GM11168 (cell line): ENCODE measurements around the gene RGS5.
"Not testable (repeated sequence)": the region's sequence is repeated elsewhere in the genome, so short reads cannot be mapped to it uniquely, and the experiment has no call there.

Experiments used
- in situ Hi-C: fragments of 300-500 bp; cut with MboI; formaldehyde crosslinking; loops from one replicate; pipeline ENCODE4 v1.12.0; 2022; ENCODE audit warnings: low sequenced_read_pairs; ENCODE audit not compliant: unreplicated experiment

Gene RGS5

GRCh38 chr1:163202833-163203451, at the start of gene RGS5:
Gene RGS5 (minus strand): TSS chr1:163202916. CDS start chr1:163202835, 81 bp downstream.
- in situ Hi-C loops: no loop called here

- in situ Hi-C loops: no loop called here
Measured at GRCh38 chr1:163250382-163250974, 47.8 kb upstream of the RGS5 start.

- in situ Hi-C loops: no loop called here
Measured at GRCh38 chr1:163248064-163248463, 45.3 kb upstream of the RGS5 start.

GRCh38 chr1:163244648-163245047, 41.9 kb upstream of the RGS5 start:
- in situ Hi-C loops: not testable (repeated sequence)

- in situ Hi-C loops: no loop called here
Measured at GRCh38 chr1:163241746-163242145, 39.0 kb upstream of the RGS5 start.

- in situ Hi-C loops: no loop called here
Measured at GRCh38 chr1:163240705-163241104, 38.0 kb upstream of the RGS5 start.

GRCh38 chr1:163233643-163234042, 30.9 kb upstream of the RGS5 start:
- in situ Hi-C loops: not testable (repeated sequence)

GRCh38 chr1:163231385-163231784, 28.7 kb upstream of the RGS5 start:
- in situ Hi-C loops: no loop called here

- in situ Hi-C loops: no loop called here
Measured at GRCh38 chr1:163230827-163231226, 28.1 kb upstream of the RGS5 start.

GRCh38 chr1:163228271-163228670, 25.6 kb upstream of the RGS5 start:
- in situ Hi-C loops: not testable (repeated sequence)

GRCh38 chr1:163227126-163227525, 24.4 kb upstream of the RGS5 start:
- in situ Hi-C loops: no loop called here

- in situ Hi-C loops: no loop called here
Measured at GRCh38 chr1:163213626-163214025, 10.9 kb upstream of the RGS5 start.

- in situ Hi-C loops: no loop called here
Measured at GRCh38 chr1:163211667-163212066, 9.0 kb upstream of the RGS5 start.

GRCh38 chr1:163205513-163205912, 2.8 kb upstream of the RGS5 start:
- in situ Hi-C loops: no loop called here

- in situ Hi-C loops: no loop called here
Measured at GRCh38 chr1:163203561-163203960, 845 bp upstream of the RGS5 start.

- in situ Hi-C loops: no loop called here
Measured at GRCh38 chr1:163201906-163202305, 810 bp downstream of the RGS5 start.

- in situ Hi-C loops: no loop called here
Measured at GRCh38 chr1:163197022-163197421, 5.7 kb downstream of the RGS5 start.

GRCh38 chr1:163196449-163196787, 6.3 kb downstream of the RGS5 start:
- in situ Hi-C loops: no loop called here

- in situ Hi-C loops: no loop called here
Measured at GRCh38 chr1:163195728-163196448, 6.8 kb downstream of the RGS5 start.

GRCh38 chr1:163191301-163191700, 11.4 kb downstream of the RGS5 start:
- in situ Hi-C loops: no loop called here

GRCh38 chr1:163188947-163189346, 13.8 kb downstream of the RGS5 start:
- in situ Hi-C loops: no loop called here

- in situ Hi-C loops: no loop called here
Measured at GRCh38 chr1:163187849-163188248, 14.9 kb downstream of the RGS5 start.
